Hematopoietic multipotent progenitor cell (in vitro differentiated cells): ENCODE results near the gene DHX32. TPM values are rescaled to one million over a fixed set of nuclear protein-coding genes. Genes with fewer than 3 reads are reported as not detected.

Experiments
- DNase-seq, 3 donors: peaks; one replicate each; pipeline ENCODE4 v3.0.0-alpha.2; 2011 to 2015; ENCODE audit warnings: low read depth in 2 of 3, low spot score in 2 of 3
- total RNA-seq: library from RNA; depleted of rRNA; stranded (reverse); fragments of >200 nt; gene quantifications from one replicate; pipeline ENCODE4 v1.2.3, GENCODE V29; 2012

The DHX32 gene
- total RNA-seq, 1 donor, result 15.1 TPM

GRCh38 chr10:125816548-125816947 is 64.5 kb downstream of the DHX32 start:
- DNase-seq, result no peak

GRCh38 chr10:125815764-125816163 is 65.3 kb downstream of the DHX32 start:
- no peak for DNase-seq

- DNase-seq, result no peak
Observed at GRCh38 chr10:125812128-125812750, 68.9 kb downstream of the DHX32 start.

GRCh38 chr10:125811251-125811650 is 69.8 kb downstream of the DHX32 start:
- no peak for DNase-seq

GRCh38 chr10:125808047-125808446 is 73.0 kb downstream of the DHX32 start:
- no peak for DNase-seq

GRCh38 chr10:125802739-125803138 is 78.4 kb downstream of the DHX32 start:
- no peak for DNase-seq

GRCh38 chr10:125802131-125802530 is 79.0 kb downstream of the DHX32 start:
- DNase-seq, result no peak

GRCh38 chr10:125801574-125801973 is 79.5 kb downstream of the DHX32 start:
- DNase-seq, result no peak

- no peak for DNase-seq
Observed at GRCh38 chr10:125799451-125800182, 81.5 kb downstream of the DHX32 start.

- DNase-seq, result no peak
Observed at GRCh38 chr10:125797994-125798662, 83.0 kb downstream of the DHX32 start.

GRCh38 chr10:125797424-125797823 is 83.7 kb downstream of the DHX32 start:
- DNase-seq, result no peak

- DNase-seq, result no peak
Observed at GRCh38 chr10:125795637-125796190, 85.4 kb downstream of the DHX32 start.

GRCh38 chr10:125795128-125795527 is 86.0 kb downstream of the DHX32 start:
- no peak for DNase-seq

- DNase-seq, result no peak
Observed at GRCh38 chr10:125792342-125793300, 88.5 kb downstream of the DHX32 start.

- no peak for DNase-seq
Observed at GRCh38 chr10:125788156-125789034, 92.7 kb downstream of the DHX32 start.
